ENCODE data around the gene CEP83. TPM values are rescaled to one million over a fixed set of nuclear protein-coding genes. Genes with fewer than 3 reads are reported as not detected.

CEP83 gene
- total RNA-seq, 1 experiment from 2014 or later = 19.2 TPM

DNA sequence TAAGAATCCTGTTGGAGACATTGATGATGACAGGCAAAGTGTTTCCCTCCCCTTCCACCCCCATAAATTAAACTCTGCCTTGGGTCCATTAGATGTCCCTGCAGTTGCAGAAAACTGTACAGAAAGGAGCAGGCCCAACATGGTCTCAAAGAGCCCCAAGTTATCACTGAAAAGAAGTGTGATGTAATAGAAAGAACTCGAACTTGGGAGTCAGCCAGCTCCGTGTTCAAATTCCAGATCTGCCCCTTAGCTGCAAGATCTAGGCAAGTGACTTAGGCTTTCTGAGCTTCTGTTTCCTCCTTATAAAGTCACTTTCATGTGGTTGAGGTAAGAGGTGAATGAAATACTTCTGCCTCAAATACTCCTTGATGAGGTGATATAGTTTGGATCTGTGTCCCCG lies 49.6 kb upstream of the CEP83 start:
- ATAC-seq (no peak), DNase-seq (ENCODE audit: low read depth, low spot score) (no peak)
- no peaks in the 10 kb centered on the region for H3K9me2 ChIP-seq (ENCODE audit: insufficient read depth)
- H3K9me3 ChIP-seq (ENCODE audit: control insufficient read depth in 1 of 2, insufficient read depth in 1 of 2, low read depth in 1 of 2, low read length in 2 of 2) = no peaks in the 10 kb centered on the region
- no peak overlapping the region for H3K27ac ChIP-seq (ENCODE audit: low read depth, low read length)
- H3K36me3 ChIP-seq (ENCODE audit: control insufficient read depth in 1 of 2, insufficient read depth in 2 of 2, low read length in 2 of 2) = no peaks in the 10 kb centered on the region
- TF ChIP-seq, protein P1, sequence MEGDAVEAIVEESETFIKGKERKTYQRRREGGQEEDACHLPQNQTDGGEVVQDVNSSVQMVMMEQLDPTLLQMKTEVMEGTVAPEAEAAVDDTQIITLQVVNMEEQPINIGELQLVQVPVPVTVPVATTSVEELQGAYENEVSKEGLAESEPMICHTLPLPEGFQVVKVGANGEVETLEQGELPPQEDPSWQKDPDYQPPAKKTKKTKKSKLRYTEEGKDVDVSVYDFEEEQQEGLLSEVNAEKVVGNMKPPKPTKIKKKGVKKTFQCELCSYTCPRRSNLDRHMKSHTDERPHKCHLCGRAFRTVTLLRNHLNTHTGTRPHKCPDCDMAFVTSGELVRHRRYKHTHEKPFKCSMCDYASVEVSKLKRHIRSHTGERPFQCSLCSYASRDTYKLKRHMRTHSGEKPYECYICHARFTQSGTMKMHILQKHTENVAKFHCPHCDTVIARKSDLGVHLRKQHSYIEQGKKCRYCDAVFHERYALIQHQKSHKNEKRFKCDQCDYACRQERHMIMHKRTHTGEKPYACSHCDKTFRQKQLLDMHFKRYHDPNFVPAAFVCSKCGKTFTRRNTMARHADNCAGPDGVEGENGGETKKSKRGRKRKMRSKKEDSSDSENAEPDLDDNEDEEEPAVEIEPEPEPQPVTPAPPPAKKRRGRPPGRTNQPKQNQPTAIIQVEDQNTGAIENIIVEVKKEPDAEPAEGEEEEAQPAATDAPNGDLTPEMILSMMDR (IDR thresholded peaks at IDR 0.05 in 2 of 3, conservative IDR thresholded peaks at IDR 0.05 in 1 of 3; ENCODE audit: borderline replicate concordance in 1 of 3, insufficient read depth in 1 of 3, low read depth in 2 of 3, low read length in 2 of 3) = no peak
- TF ChIP-seq, protein P2, sequence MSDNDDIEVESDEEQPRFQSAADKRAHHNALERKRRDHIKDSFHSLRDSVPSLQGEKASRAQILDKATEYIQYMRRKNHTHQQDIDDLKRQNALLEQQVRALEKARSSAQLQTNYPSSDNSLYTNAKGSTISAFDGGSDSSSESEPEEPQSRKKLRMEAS (IDR thresholded peaks at IDR 0.05) = no peak
- TF ChIP-seq JUND (IDR thresholded peaks at IDR 0.05) (no peak), ZFX (IDR thresholded peaks at IDR 0.05) (no peak)
- no peak overlapping the region for H2AFZ ChIP-seq (ENCODE audit: low read depth, low read length, poor library complexity, severe bottlenecking)
- POLR2A ChIA-PET = no interaction called here
- CTCF ChIA-PET = no interaction called here
- intact Hi-C loops (cut with micrococcal nuclease) = no loop called here
- no TSS peak for BruUV-seq (replicated peaks)
- no peaks in the 10 kb centered on the region for H3K79me2 ChIP-seq (ENCODE audit: insufficient read depth, low read length)
- no peak overlapping the region for H3K9ac ChIP-seq (ENCODE audit: low read length)
- no peak overlapping the region for H3K4me2 ChIP-seq (ENCODE audit: low read length)
- no peak overlapping the region for H3K4me3 ChIP-seq (replicated peaks in 1 of 2; ENCODE audit: low read depth in 1 of 2, low read length in 2 of 2)
- no peaks in the 10 kb centered on the region for H4K20me1 ChIP-seq (ENCODE audit: insufficient read depth)
- H3K4me1 ChIP-seq (ENCODE audit: control insufficient read depth in 1 of 2, insufficient read depth in 2 of 2, low read length in 2 of 2) = no peaks in the 10 kb centered on the region
- no peaks in the 10 kb centered on the region for H3K27me3 ChIP-seq (ENCODE audit: insufficient read depth, low read length)
- RAD21 ChIA-PET (ENCODE audit: low non-redundant PET in 1 of 2, low total read pairs in 2 of 2, uncharacterized antibody in 2 of 2, unreplicated experiment in 2 of 2) = no interaction called here

DNA sequence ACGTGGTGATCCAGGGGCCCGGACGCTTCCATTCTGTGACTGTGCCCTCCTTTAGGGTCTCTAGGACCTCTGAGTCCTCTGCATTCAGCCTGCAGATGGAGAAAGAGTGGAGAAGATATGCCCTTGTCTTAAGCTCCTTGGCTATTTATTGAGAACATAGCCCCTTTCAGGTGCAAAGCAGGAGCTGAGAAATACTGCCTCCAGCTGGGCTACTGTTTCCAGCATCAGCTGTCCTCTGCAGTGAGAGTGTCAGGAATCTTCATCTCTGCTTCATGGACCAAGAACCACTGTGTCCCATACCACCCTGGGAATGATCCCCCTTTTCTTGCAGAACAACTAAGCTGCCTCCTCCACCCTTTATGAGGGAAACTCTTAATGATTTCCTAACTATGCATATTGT lies 47.8 kb upstream of the CEP83 start:
- Histone ChIP-seq H3K27me3 (ENCODE audit: insufficient read depth, low read length) (no peaks in the 10 kb centered on the region), H3K4me1 (ENCODE audit: control insufficient read depth in 1 of 2, insufficient read depth in 2 of 2, low read length in 2 of 2) (no peaks in the 10 kb centered on the region), H2AFZ (ENCODE audit: low read depth, low read length, poor library complexity, severe bottlenecking) (no peak overlapping the region), H3K9ac (ENCODE audit: low read length) (no peak overlapping the region), H3K27ac (ENCODE audit: low read depth, low read length) (no peak overlapping the region), H3K9me3 (ENCODE audit: control insufficient read depth in 1 of 2, insufficient read depth in 1 of 2, low read depth in 1 of 2, low read length in 2 of 2) (no peaks in the 10 kb centered on the region), H3K36me3 (ENCODE audit: control insufficient read depth in 1 of 2, insufficient read depth in 2 of 2, low read length in 2 of 2) (no peaks in the 10 kb centered on the region), H3K79me2 (ENCODE audit: insufficient read depth, low read length) (no peaks in the 10 kb centered on the region), H4K20me1 (ENCODE audit: insufficient read depth) (no peaks in the 10 kb centered on the region), H3K4me2 (ENCODE audit: low read length) (no peak overlapping the region), H3K9me2 (ENCODE audit: insufficient read depth) (no peaks in the 10 kb centered on the region), H3K4me3 (replicated peaks in 1 of 2; ENCODE audit: low read depth in 1 of 2, low read length in 2 of 2) (no peak overlapping the region)
- RAD21 ChIA-PET (ENCODE audit: low non-redundant PET in 1 of 2, low total read pairs in 2 of 2, uncharacterized antibody in 2 of 2, unreplicated experiment in 2 of 2) = no interaction called here
- CTCF ChIA-PET = no interaction called here
- DNase-seq (ENCODE audit: low read depth, low spot score) (no peak), ATAC-seq (no peak)
- intact Hi-C loops (cut with micrococcal nuclease) = no loop called here
- TF ChIP-seq, protein P3, sequence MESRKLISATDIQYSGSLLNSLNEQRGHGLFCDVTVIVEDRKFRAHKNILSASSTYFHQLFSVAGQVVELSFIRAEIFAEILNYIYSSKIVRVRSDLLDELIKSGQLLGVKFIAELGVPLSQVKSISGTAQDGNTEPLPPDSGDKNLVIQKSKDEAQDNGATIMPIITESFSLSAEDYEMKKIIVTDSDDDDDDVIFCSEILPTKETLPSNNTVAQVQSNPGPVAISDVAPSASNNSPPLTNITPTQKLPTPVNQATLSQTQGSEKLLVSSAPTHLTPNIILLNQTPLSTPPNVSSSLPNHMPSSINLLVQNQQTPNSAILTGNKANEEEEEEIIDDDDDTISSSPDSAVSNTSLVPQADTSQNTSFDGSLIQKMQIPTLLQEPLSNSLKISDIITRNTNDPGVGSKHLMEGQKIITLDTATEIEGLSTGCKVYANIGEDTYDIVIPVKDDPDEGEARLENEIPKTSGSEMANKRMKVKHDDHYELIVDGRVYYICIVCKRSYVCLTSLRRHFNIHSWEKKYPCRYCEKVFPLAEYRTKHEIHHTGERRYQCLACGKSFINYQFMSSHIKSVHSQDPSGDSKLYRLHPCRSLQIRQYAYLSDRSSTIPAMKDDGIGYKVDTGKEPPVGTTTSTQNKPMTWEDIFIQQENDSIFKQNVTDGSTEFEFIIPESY (IDR thresholded peaks at IDR 0.05; ENCODE audit: extremely low read depth, insufficient replicate concordance, low read length) = no peak
- TF ChIP-seq POLR2A (IDR thresholded peaks at IDR 0.05; ENCODE audit: borderline replicate concordance, extremely low read depth, insufficient read depth, insufficient read length) (no peak), FOSL1 (IDR thresholded peaks at IDR 0.05; ENCODE audit: low read depth) (no peak), EGR1 (IDR thresholded peaks at IDR 0.05; ENCODE audit: low read depth) (no peak), RAD21 (IDR thresholded peaks at IDR 0.05; ENCODE audit: low read depth) (no peak)
- TF ChIP-seq, protein P4, sequence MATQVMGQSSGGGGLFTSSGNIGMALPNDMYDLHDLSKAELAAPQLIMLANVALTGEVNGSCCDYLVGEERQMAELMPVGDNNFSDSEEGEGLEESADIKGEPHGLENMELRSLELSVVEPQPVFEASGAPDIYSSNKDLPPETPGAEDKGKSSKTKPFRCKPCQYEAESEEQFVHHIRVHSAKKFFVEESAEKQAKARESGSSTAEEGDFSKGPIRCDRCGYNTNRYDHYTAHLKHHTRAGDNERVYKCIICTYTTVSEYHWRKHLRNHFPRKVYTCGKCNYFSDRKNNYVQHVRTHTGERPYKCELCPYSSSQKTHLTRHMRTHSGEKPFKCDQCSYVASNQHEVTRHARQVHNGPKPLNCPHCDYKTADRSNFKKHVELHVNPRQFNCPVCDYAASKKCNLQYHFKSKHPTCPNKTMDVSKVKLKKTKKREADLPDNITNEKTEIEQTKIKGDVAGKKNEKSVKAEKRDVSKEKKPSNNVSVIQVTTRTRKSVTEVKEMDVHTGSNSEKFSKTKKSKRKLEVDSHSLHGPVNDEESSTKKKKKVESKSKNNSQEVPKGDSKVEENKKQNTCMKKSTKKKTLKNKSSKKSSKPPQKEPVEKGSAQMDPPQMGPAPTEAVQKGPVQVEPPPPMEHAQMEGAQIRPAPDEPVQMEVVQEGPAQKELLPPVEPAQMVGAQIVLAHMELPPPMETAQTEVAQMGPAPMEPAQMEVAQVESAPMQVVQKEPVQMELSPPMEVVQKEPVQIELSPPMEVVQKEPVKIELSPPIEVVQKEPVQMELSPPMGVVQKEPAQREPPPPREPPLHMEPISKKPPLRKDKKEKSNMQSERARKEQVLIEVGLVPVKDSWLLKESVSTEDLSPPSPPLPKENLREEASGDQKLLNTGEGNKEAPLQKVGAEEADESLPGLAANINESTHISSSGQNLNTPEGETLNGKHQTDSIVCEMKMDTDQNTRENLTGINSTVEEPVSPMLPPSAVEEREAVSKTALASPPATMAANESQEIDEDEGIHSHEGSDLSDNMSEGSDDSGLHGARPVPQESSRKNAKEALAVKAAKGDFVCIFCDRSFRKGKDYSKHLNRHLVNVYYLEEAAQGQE (IDR thresholded peaks at IDR 0.05; ENCODE audit: low read depth) = no peak
- TF ChIP-seq, protein P1 (IDR thresholded peaks at IDR 0.05 in 2 of 3, conservative IDR thresholded peaks at IDR 0.05 in 1 of 3; ENCODE audit: borderline replicate concordance in 1 of 3, insufficient read depth in 1 of 3, low read depth in 2 of 3, low read length in 2 of 3) = no peak
- BruUV-seq (replicated peaks) = no TSS peak
- POLR2A ChIA-PET = no interaction called here

All from HCT116 (cell line).